Ishikawa (cell line): ENCODE results near the gene PUDP.

ENCODE experiments used
- MAX ChIP-seq: IDR thresholded peaks from 2 replicates; pipeline ENCODE4 v1.6.1; 2012
- TAF1 ChIP-seq: IDR thresholded peaks from 2 replicates; pipeline ENCODE4 v1.6.1; 2012; ENCODE audit warnings: low read depth, mild to moderate bottlenecking

DNA sequence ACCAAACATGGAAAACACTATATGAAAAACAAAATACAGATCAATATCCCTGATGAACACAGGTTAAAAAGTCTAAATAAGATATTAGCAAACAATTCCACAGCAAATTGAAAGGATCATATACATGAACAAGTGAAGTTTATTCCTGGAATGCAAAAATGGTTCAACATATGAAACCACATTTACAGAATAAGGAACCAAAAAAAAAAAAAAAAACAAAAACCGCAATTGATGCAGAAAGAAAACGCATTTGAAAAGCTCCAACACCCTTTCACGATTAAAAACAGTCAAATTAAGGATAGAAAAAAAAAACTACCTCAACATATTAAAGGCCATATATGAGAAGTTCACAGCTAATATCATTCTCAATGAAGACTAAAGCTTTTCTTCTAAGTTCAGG is 45.8 kb downstream of the PUDP start:
- TF ChIP-seq MAX (no peak), TAF1 (no peak)
